Heart right ventricle (tissue), 16 donors: ENCODE measurements around the gene PEX14. TPM values are rescaled to one million over a fixed set of nuclear protein-coding genes. Genes with fewer than 3 reads are reported as not detected.

ENCODE experiments used
- ATAC-seq, 8 donors: fragments of 200-7000 bp; cut with Tn5 transposase; one replicate each; pipeline ENCODE4 v1.9.1; 2020; ENCODE audit warnings: mild to moderate bottlenecking in 8 of 8, moderate library complexity in 8 of 8, moderate number of reproducible peaks in 1 of 8
- DNase-seq, 2 donors: peaks; one replicate each; pipeline ENCODE4 v3.0.0-alpha.2; 2020
- H3K27ac ChIP-seq, 10 donors: fragments of 200-600 bp; sonication (generic) in 2 of 10; one replicate each; pipeline versions ENCODE4 v1.5.0 to v1.8.0; 2020 to 2022; ENCODE audit warnings: mild to moderate bottlenecking in 3 of 10
- H3K27me3 ChIP-seq, 7 donors: fragments of 200-600 bp; one replicate each; pipeline ENCODE4 v1.8.0; 2021 to 2022; ENCODE audit warnings: mild to moderate bottlenecking in 2 of 7
- H3K36me3 ChIP-seq, 9 donors: fragments of 200-600 bp; sonication (generic) in 1 of 9; one replicate each; pipeline versions ENCODE4 v1.5.0 to v1.8.0; 2020 to 2022; ENCODE audit warnings: mild to moderate bottlenecking in 2 of 9
- H3K4me1 ChIP-seq, 9 donors: fragments of 200-600 bp; sonication (generic) in 1 of 9; one replicate each; pipeline versions ENCODE4 v1.5.0 to v1.8.0; 2020 to 2022; ENCODE audit warnings: mild to moderate bottlenecking in 4 of 9
- H3K4me3 ChIP-seq, 10 donors: fragments of 200-600 bp; sonication (generic) in 2 of 10; one replicate each; pipeline versions ENCODE4 v1.5.0 to v1.8.0; 2020 to 2022; ENCODE audit warnings: mild to moderate bottlenecking in 7 of 10, moderate library complexity in 2 of 10
- H3K9me3 ChIP-seq, 11 donors: fragments of 200-600 bp in 10 of 11; sonication (generic) in 2 of 11; one replicate each; pipeline versions ENCODE4 v1.5.0 to v1.8.0; 2013 to 2022; ENCODE audit warnings: mild to moderate bottlenecking in 2 of 11, control low read depth in 1 of 11, moderate library complexity in 1 of 11
- WGBS, 2 donors: extraction: QIAGEN DNeasy Blood & Tissue Kit; methylation state at CpG; one replicate each; pipeline ENCODE4 v1.1.7; 2013; ENCODE audit warnings: inconsistent platforms in 1 of 2; 5-methylcytosine and 5-hydroxymethylcytosine counted together
- intact Hi-C, 10 donors: fragments of 100-400 bp; cut with DNase I; formaldehyde crosslinking; loops; one replicate each; pipeline versions ENCODE4 v1.11.1 to v1.14.2; 2022
- polyA plus RNA-seq, 2 donors: library from polyadenylated mRNA; stranded (reverse); fragments of 200-250 nt; gene quantifications; one replicate each; pipeline ENCODE4 v1.2.3, GENCODE V29; 2013
- total RNA-seq, 10 donors: library from RNA; stranded (reverse); fragmentation: NEBNext Ultra II Directional in 3 of 10; extraction: Animal tissue kit (Norgen Biotek cat#: 25700) in 3 of 10; gene quantifications; one replicate each; pipeline versions ENCODE4 v1.2.1 to v1.2.4, GENCODE V29; 2021 to 2023
- TF ChIP-seq, protein P1 (sequence below), 9 donors: fragments of 200-600 bp; sonication (generic) in 2 of 9; IDR thresholded peaks; one replicate each; pipeline versions ENCODE4 v1.5.0 to v1.8.0; 2021 to 2022; ENCODE audit warnings: antibody characterized with exemption in 9 of 9, mild to moderate bottlenecking in 5 of 9, moderate library complexity in 1 of 9
- donor health status: Arrhythmogenic right ventricular cardiomyopathy.
- donor health status: ischemic (EF 13 %, LVEDD 7.1; RV severe dilation, severe dysfunction).
- donor health status: healthy with polysubstance abuse.
- donor health status: DM: no; HTN: yes; CAD: no.
- donor health status: DM: no; HTN: no; CAD: no.
- donor health status: ischemic (EF 25% LVEDD 6.9; RV normal size, moderate dysfunction).
- donor health status: ischemic (EF 25% LVEDD 5.7; RV mildly dilated, moderate dysfunction).
- donor health status: healthy.
- donor health status: DM: yes; HTN: yes; CAD: no.
- donor health status: Ischemic cardiomyopathy.
- donor health status: ischemic (EF 35%, LVEDD 5.7; RV mildly dilated, moderate dysfunction).
- donor health status: nonischemic (EF 11% LVEDD 7.7; RV severe dilation, severe dysfunction).
- donor health status: DM: yes; HTN: yes; CAD: no.
- donor health status: PGD.
- donor health status: ischemic (EF 29% LVEDD 5.4; RV normal size, mild dysfunction).
- donor health status: nonischemic (EF 23%, LVEDD 6.1; RV moderate dilation, normal function).

PEX14 gene
- total and polyA plus RNA-seq, 12 donors: 17.1 to 31.9 (median 21.1) TPM

DNA sequence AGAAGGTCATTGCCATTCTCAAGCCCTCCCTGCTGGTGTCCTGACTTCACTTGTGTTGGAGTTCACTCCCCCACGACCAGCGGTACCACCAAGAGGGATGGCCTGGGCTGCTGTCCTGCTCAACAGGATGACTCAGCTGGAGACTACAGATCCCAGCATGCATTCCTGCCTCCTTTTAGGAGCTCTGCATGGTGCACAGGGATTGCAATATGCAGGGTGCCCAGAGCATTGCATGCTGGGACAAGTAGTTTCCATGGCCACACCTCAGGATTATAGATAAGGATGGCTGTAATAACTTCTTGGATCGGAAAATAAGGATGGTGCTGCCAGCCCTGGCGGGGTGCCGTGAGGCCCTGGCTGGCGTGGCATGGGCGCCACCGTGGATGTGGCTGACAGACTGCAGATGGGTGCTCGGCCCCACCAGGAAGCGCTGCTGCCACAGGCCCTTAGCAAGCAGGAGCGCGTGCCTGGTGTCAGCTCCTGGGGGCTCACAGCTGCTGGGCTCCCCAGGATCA is 171.7 kb downstream of the PEX14 start:
- 58 to 70% methylated on average over 12 of the region's 12 CpGs for WGBS, 2 donors
- intact Hi-C loops: loop anchor here in 1 of 10 donors (10.0 kb wide), 1 partner anchor 132 kb away; no protein-coding TSS in a partner anchor
- DNase-seq: peak; percentile 54 to 69
- H3K27me3 ChIP-seq: no peaks in the 10 kb centered on the region
- peaks cover 0 to 18% (median 0%) of the 10 kb centered on the region in 9 donors for H3K4me1 ChIP-seq
- no peaks in the 10 kb centered on the region for H3K9me3 ChIP-seq
- TF ChIP-seq, protein P1, sequence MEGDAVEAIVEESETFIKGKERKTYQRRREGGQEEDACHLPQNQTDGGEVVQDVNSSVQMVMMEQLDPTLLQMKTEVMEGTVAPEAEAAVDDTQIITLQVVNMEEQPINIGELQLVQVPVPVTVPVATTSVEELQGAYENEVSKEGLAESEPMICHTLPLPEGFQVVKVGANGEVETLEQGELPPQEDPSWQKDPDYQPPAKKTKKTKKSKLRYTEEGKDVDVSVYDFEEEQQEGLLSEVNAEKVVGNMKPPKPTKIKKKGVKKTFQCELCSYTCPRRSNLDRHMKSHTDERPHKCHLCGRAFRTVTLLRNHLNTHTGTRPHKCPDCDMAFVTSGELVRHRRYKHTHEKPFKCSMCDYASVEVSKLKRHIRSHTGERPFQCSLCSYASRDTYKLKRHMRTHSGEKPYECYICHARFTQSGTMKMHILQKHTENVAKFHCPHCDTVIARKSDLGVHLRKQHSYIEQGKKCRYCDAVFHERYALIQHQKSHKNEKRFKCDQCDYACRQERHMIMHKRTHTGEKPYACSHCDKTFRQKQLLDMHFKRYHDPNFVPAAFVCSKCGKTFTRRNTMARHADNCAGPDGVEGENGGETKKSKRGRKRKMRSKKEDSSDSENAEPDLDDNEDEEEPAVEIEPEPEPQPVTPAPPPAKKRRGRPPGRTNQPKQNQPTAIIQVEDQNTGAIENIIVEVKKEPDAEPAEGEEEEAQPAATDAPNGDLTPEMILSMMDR (IDR thresholded peaks at IDR 0.05): peak in 3 of 9 donors; percentile 35 to 48 (median 42)
- H3K36me3 ChIP-seq: peaks cover 0 to 92% (median 14%) of the 10 kb centered on the region in 9 donors
- H3K27ac ChIP-seq: peak overlapping the region in 2 of 10 donors; percentile 32 to 53
- no peak overlapping the region for H3K4me3 ChIP-seq
- peak; percentile 72 to 87 (median 82) for ATAC-seq

DNA sequence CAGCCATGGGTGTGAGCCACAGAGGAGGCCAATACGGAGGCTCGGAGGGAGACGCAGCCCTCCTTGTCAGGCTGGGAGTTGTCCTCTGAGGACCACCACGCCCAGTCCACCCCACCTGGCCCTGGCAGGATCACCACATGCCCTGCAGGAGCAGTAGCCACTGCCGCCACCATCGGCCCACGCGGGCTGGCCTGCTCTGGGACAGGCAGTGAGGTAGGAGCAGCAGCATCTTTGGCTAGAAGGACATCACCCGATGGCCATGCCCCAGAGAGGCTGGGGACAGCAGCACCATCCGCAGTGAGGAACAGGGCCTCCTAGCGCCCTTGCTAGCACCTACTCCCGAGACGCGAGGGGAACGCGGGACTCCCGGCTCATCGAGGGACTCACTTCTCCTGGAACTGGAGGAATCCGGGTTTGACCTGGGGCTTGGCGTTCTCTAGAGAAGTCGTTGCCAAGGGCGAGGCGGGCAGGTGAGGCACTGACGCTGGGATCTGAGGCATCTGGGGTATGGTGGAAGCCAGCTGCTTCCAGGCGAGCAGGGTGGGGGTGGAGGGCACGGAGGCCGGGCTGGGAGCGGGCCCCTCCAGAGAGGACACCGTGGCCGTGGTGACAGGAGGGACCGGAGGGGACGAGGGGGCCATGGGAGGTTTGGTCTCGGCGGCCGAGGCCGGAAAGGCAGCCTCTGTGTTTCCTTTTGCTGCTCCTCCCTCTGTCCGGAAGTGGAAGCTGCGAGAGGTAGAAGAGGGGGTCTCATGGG is 172.8 kb downstream of the PEX14 start:
- TF ChIP-seq, protein P1 (IDR thresholded peaks at IDR 0.05): no peak
- intact Hi-C loops: loop anchor here in 1 of 10 donors (10.0 kb wide), 1 partner anchor 133 kb away; no protein-coding TSS in a partner anchor
- WGBS, 2 donors: 88 to 90% methylated on average over 38 of the region's 38 CpGs
- Histone ChIP-seq H3K4me3 (no peak overlapping the region), H3K27me3 (no peaks in the 10 kb centered on the region), H3K27ac (no peak overlapping the region), H3K9me3 (no peaks in the 10 kb centered on the region), H3K36me3 (peaks cover 0 to 93% (median 11%) of the 10 kb centered on the region in 9 donors), H3K4me1 (peaks cover 0 to 14% (median 0%) of the 10 kb centered on the region in 9 donors)
- DNase-seq: no peak
- ATAC-seq: no peak

DNA sequence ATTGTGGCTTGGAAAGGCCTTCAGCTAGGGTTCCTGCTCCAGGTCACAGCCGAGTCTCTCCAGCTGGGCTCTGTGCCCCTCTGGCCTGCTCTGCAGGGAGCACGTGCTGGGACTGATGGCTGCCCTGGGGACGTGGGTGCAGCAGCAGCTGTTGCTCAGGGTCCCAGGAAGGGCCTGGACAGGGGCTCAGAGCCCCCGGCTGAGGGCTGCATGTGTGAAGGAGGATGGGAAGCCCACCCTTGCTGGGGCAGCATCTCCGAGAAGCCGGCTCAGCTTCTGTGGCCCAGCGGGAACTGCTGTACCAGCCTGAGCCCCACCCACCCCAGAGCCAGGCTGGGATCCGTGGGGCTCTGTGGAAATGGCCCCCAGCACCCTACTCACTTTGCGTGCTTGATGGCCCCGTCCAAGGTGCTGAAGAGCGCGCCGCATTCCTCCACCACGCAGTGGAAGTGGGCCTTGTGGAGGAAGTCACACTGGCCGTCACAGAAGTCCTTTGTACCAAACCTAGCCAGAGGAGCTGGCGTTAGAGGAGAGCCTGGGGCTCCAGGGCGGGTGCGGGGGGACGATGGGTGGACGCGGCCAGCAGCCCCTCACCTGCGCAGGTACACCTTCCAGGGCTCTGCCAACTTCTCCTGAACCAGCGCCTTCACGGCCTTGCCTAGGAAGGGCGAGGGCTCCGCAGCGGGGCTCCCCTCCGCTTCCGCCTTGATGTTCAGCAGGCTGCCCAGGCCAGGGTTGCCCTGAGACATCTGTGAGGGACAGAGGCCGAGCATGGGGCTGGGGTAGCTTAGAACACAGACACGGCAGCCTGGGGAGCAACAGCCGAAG is 174.2 kb downstream of the PEX14 start:
- Histone ChIP-seq H3K36me3 (peaks cover 0 to 93% (median 7%) of the 10 kb centered on the region in 9 donors), H3K4me1 (peaks cover 0 to 14% (median 0%) of the 10 kb centered on the region in 9 donors), H3K4me3 (no peak overlapping the region), H3K27ac (no peak overlapping the region), H3K27me3 (no peaks in the 10 kb centered on the region), H3K9me3 (no peaks in the 10 kb centered on the region)
- WGBS, 2 donors: 78 to 85% methylated on average over 32 of the region's 32 CpGs
- ATAC-seq (no peak), DNase-seq (no peak)
- intact Hi-C loops: loop anchor here in 1 of 10 donors (10.0 kb wide), 1 partner anchor 134 kb away; no protein-coding TSS in a partner anchor
- TF ChIP-seq, protein P1 (IDR thresholded peaks at IDR 0.05): no peak
